ENCODE results near the gene EIF5AL1. TPM values are rescaled to one million over a fixed set of nuclear protein-coding genes. Genes with fewer than 3 reads are reported as not detected.
"Not testable (repeated sequence)": the region's sequence is repeated elsewhere in the genome, so short reads cannot be mapped to it uniquely, and the experiment has no call there.

The EIF5AL1 gene
- total and polyA plus RNA-seq, 2 of the 13 experiments (the other 11 are each of a cell fraction or from before 2014, with no cell fraction given), result 0.22 to 0.50 TPM

- TF ChIP-seq ZNF276 (CRISPR knock-in tag; IDR thresholded peaks at IDR 0.05; ENCODE audit: low read depth), result no peak
- no peak for TF ChIP-seq ZNF251 (CRISPR knock-in tag; IDR thresholded peaks at IDR 0.05)
- no peak for TF ChIP-seq SNAPC4 (CRISPR knock-in tag; IDR thresholded peaks at IDR 0.05)
Measured at GRCh38 chr10:79555354-79556309, 43.3 kb downstream of the EIF5AL1 start (continued).

GRCh38 chr10:79556961-79557360 is 44.6 kb downstream of the EIF5AL1 start:
- DNase-seq (ENCODE audit: low spot score); H3K9ac ChIP-seq (ENCODE audit: insufficient read depth, low read depth, low read length); intact Hi-C loops (cut with micrococcal nuclease; ENCODE audit: unreplicated experiment); ATAC-seq; H4K20me1 ChIP-seq (ENCODE audit: insufficient read depth, low read length); POLR2A ChIA-PET; FAIRE-seq; H3K79me2 ChIP-seq (ENCODE audit: insufficient read depth, low read length); H3K4me1 ChIP-seq (ENCODE audit: insufficient read depth, low read length); H2AFZ ChIP-seq (ENCODE audit: low read length); CTCF ChIA-PET (ENCODE audit: low intra/inter-chr PET ratio, low total read pairs); H3K9me3 ChIP-seq (ENCODE audit: low read length); H3K36me3 ChIP-seq (replicated peaks in 1 of 2; ENCODE audit: control insufficient read depth in 1 of 2, insufficient read depth in 2 of 2, low read length in 2 of 2); H3K4me2 ChIP-seq (ENCODE audit: low read depth, low read length); H3K4me3 ChIP-seq (replicated peaks in 1 of 3; ENCODE audit: insufficient read depth in 1 of 3, low read depth in 2 of 3, low read length in 3 of 3); H3K27ac ChIP-seq (ENCODE audit: extremely low read length, insufficient read depth, low read length); BruUV-seq (replicated peaks): not testable (repeated sequence)
- WGBS (ENCODE audit: low lambda C conversion rate), result 14% methylated on average over 1 of the region's 3 CpGs
- in situ Hi-C loops (cut with HindIII; ENCODE audit: extremely low pct_ligation_motif_present, low pct_unique_long_range_greater_than_20kb), result loop anchor here (25.0 kb wide), 1 partner anchor 380 kb away; the partner anchor contains the start of gene SFTPD
- H3K27me3 ChIP-seq (ENCODE audit: control insufficient read depth in 1 of 2, insufficient read depth in 2 of 2, low read length in 2 of 2), result peaks cover 1 to 37% of the 10 kb centered on the region in 2 experiments
